GM21825 (cell line): ENCODE data around the gene R3HDM2.

Experiments
- ATAC-seq: cut with Tn5 transposase; IDR thresholded peaks from one replicate; pipeline ENCODE4 v1.9.1; 2021; ENCODE audit warnings: mild to moderate bottlenecking, moderate library complexity; ENCODE audit not compliant: unreplicated experiment

Gene R3HDM2

DNA sequence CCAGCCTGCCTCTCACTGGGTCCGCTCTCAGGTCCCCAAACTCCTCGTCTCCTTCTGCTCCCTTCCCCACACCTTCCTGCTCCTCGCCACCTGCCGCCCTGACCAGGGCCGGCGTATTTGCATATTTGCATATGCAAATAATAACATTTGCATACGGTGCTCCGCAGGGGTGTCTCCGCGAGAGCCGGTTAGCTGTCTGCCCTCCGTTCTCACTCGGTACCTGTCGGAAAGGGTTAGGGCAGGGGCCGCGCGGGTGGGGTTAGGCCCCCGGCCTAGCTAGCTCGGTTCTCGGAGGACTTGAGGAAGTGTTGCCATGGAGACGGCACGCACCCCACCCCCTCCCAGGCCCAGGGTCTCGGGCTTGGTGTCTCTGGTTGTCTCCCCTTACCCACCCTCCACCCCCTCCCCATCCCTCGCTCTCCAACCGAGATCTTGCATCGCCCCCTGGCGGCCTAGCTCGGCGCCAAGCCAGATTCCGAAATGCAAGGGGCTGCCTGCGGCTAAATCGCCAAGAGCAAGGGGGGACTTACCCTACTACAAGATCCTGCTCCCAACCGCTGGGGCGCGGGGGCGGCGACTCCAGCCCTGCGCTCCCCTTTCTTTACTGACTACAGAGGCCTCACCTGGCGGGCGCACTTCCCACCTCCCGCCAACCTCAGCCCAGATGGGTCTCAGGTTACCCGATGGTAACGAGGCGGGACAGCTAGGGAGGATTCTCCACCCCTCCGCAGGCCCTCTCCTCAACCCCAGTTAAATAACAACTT, 188.0 kb downstream of the R3HDM2 start:
- ATAC-seq = peak; percentile 32

DNA sequence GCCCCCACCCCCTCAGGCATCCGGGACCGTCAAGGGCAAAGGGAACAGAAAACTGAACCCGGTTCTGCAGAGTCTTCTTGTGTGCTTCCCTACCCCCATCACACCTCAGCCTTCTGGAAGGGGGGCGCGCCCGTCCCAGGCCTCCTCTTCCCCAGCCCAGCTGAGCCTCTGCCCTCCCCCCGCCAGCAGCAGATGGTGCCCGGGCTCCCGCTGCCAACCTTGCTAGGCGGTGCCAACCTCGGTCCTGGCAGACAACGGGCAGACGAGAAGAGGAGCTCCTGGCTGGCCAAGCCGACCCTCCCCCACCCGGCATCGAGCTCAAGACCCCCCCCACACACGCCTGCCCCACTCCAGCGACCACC, 188.5 kb downstream of the R3HDM2 start:
- no peak for ATAC-seq

DNA sequence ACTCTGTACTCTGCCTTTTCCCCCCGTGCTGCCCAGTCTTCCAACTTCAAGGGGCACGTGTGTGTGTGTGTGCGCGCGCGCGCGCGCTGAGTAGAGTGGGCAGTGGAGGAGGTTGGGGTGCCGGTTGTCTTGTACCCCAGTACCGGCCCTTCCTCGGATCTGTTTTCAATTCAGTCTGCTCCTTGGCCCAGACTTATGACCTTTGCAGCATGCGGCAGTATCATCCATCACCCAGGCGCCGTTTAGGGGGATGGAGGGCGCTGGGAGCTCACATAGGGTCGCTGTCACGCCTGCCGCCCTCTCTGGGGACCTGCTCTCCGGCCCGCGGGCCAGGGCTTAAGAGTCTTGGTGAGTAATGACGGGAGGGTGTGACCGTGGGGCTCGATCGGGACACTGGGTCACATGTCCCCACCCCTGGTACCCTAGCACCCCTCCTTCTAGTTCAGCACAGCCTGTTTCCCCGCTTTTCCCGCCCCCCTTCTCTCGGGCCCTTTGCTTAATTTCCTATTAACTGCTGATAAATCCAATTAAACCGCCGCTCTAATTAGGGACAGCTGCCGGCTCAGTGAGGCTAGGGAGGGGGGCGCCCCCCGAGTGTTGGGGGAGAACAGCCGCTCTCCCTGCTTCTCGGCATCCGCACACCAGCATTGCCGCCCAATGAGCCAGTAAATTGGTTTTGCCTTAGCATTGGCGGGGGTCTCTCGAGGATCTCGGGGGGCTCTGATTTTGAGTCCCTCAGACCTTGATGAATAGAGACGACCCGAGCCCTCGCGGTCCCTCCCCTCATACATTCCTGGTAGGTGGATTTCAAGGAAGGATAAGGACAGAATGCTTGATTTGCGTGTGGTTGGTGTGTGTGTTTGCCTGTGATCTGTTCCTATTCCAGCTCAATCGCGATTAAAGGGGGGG, 189.2 kb downstream of the R3HDM2 start:
- no peak for ATAC-seq

DNA sequence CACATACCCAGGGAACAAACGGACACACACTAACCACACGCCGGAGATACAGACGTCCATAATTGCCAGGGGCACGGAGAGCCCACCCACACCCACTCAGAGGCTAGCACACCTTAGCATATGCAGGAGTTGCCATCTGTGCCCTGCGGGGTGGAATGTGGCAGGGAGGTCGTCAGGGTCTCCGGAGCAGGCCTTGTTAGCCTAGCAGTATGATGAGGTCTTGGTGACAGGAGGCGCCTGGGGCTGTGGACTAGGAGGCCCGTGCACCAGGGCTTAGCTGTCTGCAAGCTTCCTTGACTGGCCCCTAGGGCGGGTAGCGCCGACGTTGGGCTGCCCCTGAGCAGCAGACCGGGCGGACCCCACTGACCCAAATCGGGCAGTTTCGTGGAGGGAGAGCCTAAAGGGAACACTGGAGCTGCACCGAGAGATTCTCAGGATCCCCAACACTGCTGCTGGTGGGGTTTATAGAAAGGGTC, 189.9 kb downstream of the R3HDM2 start:
- no peak for ATAC-seq

DNA sequence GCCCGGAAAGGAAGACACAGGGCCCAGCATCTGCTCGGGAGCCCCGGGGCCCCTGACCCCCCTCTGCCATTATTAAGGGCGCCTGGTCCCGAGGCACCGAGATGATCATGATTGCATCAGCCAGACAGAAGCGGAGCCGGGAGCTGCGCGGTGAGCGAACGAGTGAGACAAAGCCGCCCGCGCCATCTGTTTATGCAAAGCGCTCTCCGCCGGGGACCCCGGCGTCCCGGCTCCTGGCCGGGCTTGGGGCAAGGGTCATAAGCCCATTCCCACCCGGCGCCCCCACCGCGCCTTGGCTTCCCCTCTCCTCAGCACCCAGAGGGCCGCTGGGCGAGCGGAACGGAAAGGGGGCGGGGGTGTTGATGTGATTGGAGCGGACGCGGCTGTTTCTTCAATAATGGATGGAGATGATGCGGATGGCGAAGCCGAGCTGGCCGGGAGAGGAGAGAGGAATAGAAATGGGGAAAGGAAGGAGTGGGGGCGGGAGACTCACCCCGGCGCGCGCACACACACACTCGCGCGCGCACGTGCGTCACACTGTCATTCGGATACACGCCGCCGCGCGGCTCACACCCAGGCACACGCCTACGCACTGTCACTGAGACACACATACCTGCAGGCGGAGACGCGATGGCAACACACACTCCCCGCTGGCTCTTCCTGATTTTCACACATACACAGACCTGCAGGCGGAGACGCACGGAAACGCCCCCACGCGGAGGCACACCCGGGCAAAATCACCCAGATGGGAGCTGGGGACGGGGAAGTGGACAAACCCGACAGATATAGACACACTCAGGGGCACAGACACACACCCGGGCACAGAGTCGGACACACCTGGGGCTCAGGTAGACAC, 190.5 kb downstream of the R3HDM2 start:
- no peak for ATAC-seq

DNA sequence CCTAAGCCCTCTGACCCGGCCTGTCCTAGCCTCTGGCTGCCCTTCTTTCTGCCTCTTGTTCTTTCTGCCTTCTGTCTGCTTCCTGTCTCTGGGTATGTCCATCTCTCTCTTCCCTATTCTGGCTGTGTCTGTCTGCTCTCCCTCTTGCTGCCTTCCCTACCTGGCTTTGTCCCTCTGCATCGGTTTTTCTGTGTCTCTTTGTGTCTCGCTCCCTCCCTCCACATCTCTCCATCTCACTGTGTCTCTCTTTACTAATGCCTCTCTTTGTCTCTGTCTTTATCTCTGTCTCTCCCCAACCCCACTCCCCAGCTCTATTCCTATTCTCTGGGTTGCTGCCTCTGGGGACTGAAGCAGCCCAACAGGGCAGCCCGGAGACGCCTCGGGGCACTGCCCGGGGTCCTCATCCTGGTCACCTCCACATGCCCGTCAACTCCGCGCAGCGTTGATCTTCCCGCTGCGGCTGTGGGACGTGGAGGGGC, 191.2 kb downstream of the R3HDM2 start:
- no peak for ATAC-seq

DNA sequence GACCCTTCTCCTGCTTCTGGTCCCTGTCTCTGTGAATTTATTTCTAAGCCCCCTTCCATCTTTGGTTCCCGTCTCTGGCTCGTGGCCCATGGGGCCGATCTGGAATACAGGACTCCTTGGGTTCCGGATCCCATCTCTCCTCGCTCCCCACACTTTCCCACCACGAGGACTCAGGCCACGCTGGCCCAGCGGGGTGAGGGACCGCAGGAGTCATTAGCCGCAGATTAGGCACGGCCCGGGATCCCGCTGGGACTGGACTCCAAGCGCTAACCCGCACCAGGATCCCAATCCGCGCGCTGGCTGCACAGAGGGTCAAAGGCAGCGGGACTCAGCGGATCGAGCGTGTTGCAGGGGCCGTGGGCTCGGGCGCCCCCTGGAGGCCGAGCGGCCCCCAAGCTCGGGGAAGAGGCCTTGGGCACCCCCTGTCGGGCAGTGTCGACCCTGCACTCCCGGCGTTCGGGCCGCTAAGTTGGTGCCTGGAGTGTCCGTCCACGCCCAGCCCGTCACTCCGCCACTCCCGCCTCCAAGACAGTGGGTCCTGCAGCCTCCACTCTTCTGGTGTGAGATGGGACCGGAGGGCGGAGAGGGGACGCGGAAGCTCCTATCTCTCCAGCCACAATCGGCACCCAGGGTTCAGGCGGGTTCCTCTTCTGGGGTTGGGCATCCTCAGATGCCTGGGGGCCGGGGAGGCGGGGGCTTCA, 191.8 kb downstream of the R3HDM2 start:
- ATAC-seq = peak; percentile 41

DNA sequence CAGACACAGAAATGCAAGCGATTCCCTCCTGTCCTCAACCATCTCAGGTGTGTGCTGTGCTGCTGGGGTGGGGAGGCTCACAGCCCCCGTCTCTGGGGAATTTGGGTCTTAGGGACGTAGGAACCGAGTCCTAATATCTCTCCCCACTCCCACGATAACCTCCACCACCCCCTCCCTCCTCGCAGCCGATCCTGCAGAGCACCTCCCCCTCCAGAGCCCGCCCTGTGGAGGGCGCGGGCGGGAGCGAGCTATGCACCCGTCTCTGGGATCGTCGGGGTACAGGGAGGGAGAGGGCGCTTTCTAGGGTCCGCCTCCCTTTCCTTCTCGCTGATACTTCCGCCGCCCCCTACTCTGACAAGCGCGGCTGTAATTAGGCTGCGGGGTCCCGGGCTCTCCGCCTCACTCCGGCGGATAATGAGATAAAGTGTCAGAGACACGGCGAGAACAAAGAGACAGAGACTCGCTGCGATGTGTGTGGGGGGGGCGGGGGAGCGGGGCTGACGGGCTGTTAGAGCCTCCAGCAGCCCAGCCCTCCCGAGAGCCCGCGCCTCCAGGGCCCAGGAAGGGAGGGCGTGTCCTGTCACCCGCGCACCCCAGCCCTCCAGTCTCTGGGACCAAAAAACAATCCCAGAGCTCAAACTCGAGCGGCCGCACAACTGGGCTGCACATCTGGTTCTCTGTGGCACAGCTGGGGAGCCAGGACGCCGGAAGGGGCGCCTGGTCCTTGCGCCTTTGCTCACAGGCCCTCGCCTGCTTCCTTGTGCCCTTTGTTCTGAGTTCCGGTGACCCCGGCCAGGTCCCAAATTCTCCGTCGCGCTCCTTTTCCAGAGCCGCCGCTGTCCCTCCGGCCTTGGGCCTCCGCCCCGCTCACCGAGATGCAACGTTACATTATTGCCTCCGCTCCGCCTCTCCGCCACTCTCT, 192.7 kb downstream of the R3HDM2 start:
- no peak for ATAC-seq

DNA sequence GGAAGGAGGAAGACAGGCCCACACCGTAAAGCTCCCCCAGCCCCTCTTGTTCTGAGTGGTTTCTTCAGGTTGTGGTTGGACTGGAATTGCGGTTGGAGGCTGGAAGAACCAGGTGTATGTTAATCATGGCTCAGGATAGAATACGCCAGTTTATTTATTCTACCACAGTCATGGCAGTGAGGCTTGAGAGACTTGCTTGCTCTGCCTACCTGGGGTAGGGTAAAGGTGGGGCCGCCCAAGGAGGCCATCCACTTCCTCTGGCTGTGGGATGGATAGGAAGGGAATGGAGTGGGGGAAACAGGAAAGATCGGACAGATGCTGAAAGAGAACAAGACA, 193.3 kb downstream of the R3HDM2 start:
- no peak for ATAC-seq

DNA sequence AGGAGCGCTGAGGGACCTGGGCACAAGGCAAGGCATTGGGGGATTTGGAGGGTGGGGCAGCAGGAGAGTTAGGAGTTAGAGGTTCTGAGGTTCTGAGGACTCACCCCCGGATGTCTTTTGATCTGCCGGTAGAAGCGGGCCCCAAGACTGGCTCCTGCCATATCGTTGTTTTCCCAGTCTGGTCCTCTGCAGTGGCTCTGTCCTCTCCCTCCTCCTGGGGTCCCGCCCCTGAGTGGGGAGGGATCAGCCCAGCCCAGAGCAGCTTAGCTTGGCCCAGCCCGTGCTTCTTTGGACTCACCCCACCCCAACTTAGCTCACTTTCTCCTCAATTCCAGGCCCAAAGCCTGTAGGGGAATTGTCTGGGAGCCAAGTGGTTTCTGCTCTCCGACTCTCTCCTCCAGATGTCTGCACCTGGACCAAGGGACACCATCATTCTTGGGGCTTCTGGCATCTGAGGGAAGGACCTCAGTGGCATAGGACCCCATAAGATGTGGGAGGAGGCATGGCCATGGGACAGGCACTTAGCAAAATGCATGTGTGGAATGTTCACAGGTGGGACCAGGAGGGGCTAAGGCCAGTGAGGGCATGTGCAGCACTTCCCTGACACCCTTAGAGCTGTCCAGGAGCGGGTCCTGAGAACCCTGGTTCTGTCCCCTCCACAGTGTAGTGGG, 193.8 kb downstream of the R3HDM2 start:
- ATAC-seq = no peak

DNA sequence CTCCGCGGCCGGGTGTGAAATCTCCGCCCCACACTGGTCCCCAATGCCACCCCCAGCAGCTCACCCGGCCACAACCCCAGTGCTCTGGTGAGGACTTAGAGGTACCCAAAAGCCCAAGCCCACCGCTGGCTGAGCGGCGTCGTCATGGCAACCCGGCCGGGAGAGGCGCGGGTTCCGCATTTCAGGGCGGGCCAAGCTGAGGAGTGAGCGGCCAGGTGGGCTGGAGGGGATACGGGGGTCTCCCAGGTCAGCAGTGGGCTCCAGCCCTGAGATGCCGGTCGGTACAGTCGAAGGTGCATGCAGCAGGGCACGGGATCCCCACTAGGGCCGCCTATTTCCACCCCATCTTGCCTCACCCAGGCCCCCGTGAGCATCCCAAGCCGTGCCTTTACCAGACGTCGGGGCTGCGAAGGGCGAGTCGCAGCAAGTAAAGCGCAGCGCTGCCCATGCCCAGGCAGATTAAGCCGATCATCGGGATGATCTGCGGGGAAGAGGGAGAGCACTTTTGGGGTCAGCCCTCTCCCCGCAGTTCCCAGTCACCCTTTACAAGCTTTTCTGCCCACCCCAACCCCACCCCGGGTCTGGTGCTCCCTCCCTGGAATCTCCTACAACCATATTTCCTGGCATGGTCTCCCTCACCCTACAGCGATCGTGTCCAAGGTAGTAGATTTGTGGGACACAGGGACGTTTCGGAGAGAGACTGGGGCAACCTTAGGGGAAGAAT, 194.5 kb downstream of the R3HDM2 start:
- no peak for ATAC-seq

DNA sequence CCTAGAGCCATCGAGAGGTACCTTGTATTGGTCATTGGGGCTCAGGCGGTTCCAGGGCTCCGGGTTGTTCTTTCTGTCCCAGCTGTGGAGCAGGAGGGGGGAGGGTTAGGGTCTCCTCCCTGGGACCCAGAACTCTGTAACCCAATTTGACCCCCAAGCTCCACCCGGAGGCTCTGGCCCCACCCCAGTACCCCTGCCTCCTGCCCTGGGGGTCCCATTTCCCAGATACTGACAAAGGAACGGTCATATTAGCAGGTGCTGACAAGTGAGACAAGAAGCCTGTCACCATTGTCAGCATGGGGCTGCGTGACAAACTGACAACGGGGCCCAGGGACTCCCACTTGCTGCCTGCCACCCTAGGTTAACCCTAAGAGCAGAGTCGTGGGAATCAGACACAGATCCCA, 195.1 kb downstream of the R3HDM2 start:
- ATAC-seq = no peak

DNA sequence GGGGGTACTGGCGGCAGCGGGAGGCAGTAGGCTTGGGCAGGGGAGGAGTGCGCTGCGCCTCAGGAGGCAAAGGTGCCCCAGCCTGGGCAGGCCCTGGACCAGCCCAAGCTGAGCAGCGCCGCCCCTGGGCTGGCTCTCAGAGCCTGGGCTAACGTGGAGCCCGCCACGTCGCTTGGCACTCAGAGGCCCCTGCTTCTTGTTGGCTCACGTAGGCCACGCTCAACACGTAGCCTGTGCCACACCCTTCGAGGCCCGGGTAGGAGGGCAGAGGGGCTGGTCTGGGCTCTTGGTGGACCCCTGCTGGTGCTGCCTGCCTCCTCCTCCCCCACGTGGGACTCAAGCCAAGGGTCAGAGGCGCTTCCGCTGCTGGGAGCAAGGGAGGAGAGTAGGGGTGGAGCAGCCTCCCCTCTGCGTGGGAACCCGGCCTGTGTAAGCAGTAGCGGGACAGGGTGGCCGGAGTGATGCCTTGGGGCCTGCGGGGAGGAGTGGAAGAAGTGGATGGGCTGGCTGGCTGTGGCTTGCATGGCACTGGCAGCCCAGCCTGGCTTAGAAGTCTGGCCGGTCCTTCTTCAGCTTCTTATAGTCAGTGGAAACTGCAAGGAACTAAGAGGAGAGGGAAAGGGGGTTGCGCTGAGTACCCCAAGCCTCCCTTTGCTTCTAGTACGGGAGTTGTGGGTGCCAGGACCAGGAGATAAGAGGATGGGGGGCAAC, 195.7 kb downstream of the R3HDM2 start:
- no peak for ATAC-seq

DNA sequence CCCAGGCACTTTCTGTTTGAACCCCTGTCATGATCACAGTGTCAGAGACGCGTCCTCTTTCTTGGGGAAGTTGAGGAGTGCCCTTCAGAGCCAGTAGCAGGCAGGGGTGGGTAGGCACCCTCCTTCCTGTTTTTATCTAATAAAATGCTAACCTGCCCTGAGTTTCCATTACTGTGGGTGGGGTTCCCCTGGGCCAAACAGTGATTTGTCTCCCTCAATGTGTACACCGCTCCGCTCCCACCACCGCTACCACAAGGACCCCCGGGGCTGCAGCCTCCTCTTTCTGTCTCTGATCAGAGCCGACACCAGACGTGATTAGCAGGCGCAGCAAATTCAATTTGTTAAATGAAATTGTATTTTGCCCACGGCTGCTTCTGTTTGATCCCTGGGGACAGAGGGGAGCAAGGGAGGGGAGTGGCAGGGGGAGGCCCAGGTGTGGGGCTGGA, 196.2 kb downstream of the R3HDM2 start:
- ATAC-seq = no peak

DNA sequence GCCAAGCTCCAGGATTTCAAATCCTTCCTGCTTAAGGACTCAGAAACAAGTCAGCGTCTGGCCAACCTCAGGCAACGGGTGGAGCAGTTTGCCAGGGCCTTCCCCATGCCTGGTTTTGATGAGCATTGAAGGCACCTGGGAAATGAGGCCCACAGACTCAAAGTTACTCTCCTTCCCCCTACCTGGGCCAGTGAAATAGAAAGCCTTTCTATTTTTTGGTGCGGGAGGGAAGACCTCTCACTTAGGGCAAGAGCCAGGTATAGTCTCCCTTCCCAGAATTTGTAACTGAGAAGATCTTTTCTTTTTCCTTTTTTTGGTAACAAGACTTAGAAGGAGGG, 196.6 kb downstream of the R3HDM2 start:
- no peak for ATAC-seq

DNA sequence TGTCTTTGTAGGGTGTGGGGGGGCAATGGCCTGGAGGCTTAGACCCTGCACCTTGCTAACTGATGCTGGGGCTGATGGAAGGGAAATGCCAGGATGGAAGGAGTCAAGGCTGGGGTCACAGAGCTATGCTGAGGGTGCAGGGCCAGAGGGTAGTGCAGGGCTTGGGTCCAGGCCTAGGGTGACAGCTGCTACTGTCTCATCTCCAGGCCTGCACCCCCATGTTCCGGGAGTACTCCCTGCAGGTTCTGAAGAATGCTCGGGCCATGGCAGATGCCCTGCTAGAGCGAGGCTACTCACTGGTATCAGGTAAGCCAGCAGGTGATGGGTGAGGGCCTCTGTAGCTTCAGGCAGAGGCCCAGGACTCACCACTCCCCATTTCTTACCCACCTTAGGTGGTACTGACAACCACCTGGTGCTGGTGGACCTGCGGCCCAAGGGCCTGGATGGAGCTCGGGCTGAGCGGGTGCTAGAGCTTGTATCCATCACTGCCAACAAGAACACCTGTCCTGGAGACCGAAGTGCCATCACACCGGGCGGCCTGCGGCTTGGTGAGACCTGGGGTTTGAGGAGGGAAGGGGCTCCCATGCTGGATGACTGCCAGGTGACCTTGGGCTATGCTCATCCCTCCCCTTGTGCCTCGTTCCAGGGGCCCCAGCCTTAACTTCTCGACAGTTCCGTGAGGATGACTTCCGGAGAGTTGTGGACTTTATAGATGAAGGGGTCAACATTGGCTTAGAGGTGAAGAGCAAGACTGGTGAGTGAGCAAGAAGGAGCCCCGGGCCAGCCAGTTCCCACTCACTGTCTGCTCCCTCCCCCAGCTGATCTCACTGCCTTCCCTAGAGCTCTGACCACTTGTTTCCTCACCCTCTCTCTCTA, 197.2 kb downstream of the R3HDM2 start:
- ATAC-seq = no peak
